IMR-90 (cell line): Measurements from ENCODE around the gene MUC5B.

Source experiments
- FOS ChIP-seq: fragments of 150-350 bp; IDR thresholded peaks from 2 replicates; pipeline ENCODE4 v1.6.1; 2016; ENCODE audit warnings: low read depth, low read length
- MXI1 ChIP-seq: IDR thresholded peaks from 2 replicates; pipeline ENCODE4 v1.6.1; 2012; ENCODE audit warnings: low read depth, mild to moderate bottlenecking, low read length, moderate library complexity, borderline replicate concordance
- POLR2A ChIP-seq: IDR thresholded peaks from 2 replicates; pipeline ENCODE4 v1.6.1; 2012; ENCODE audit warnings: mild to moderate bottlenecking, low read depth, low read length
- TF ChIP-seq, protein P1 (sequence below): conservative IDR thresholded peaks from 2 replicates; pipeline ENCODE4 v1.5.1; 2012; ENCODE audit warnings: mild to moderate bottlenecking, low read depth, low read length, improper control_type of control experiment

DNA sequence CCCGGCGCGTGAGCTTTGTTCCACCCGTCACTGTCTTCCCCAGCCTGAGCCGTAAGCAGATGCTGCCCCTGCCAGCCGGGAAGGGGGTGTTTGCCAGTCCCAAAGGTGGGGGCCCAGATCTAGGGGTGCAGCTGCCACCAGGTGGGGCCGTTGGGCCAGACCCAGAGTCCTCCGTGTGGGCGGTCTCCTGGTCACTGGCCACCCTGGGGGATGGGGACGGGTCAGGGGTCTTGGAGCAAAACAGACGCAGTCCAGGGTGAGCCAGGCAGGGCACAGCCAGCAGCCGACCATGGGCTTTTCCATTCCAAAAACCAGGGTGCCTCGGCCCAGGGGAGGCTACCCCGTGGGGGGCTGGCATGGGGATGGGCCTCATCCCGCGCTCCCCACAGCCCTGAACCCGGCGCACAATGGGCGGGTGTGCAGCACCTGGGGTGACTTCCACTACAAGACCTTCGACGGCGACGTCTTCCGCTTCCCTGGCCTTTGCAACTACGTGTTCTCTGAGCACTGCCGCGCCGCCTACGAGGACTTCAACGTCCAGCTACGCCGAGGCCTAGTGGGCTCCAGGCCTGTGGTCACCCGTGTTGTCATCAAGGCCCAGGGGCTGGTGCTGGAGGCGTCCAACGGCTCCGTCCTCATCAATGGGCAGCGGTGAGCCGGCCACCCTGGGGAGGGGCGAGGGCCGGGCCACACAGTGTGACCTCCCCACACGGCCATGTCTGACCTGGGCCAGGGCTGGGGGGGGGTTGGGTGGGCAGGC is 3.5 kb downstream of the MUC5B start:
- TF ChIP-seq MXI1 (no peak), POLR2A (no peak), FOS (no peak)
- TF ChIP-seq, protein P1, sequence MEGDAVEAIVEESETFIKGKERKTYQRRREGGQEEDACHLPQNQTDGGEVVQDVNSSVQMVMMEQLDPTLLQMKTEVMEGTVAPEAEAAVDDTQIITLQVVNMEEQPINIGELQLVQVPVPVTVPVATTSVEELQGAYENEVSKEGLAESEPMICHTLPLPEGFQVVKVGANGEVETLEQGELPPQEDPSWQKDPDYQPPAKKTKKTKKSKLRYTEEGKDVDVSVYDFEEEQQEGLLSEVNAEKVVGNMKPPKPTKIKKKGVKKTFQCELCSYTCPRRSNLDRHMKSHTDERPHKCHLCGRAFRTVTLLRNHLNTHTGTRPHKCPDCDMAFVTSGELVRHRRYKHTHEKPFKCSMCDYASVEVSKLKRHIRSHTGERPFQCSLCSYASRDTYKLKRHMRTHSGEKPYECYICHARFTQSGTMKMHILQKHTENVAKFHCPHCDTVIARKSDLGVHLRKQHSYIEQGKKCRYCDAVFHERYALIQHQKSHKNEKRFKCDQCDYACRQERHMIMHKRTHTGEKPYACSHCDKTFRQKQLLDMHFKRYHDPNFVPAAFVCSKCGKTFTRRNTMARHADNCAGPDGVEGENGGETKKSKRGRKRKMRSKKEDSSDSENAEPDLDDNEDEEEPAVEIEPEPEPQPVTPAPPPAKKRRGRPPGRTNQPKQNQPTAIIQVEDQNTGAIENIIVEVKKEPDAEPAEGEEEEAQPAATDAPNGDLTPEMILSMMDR: no peak
